ENCODE data around the gene SLC2A4RG.

DNA sequence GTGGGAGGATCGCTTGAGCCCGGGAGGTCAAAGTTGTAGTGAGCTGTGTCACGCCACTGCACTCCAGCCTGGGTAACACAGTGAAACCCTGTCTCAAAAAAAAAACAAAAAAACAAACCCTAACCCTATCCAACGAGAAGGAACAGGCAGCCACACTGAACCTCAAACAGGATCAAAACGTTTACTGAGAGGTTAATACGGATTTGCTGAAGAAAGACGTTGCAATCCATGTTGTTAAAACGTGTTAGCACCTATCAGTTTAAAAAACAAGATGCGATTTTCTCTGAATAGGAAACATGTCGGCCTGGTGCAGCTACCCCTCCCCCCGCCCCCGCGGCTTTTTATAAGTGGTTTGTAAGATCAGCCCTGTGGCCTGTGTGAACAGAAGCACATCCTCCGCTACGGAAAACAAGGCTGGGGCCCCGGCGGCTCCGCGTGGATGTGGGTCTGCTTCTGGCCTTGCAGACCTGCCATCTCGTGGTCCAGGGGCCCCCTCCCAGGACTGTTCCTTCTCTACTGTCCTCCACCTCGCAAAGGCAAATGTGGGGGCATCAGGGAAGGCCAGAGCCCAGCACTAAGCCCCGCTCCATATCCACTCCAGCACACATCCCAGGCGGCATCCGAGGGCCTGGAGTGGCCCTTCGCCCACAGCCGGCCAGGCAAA lies 11.4 kb downstream of the SLC2A4RG start:
- TF ChIP-seq POLR2A (IDR thresholded peaks at IDR 0.05; ENCODE audit: low read length) (no peak), GATA1 (IDR thresholded peaks at IDR 0.05; ENCODE audit: low read depth, low read length) (no peak)

Measured in erythroblast (primary cell).